Measurements from ENCODE around the gene MYL10. TPM values are rescaled to one million over a fixed set of nuclear protein-coding genes. Genes with fewer than 3 reads are reported as not detected.

Gene MYL10
- total and polyA plus RNA-seq, 10 of the 15 experiments (the other 5 are each of a cell fraction or from before 2014, with no cell fraction given): not detected

- no peaks in the 10 kb centered on the region for H3K4me1 ChIP-seq (ENCODE audit: control insufficient read depth, insufficient read depth, low read length)
- peaks cover 2% of the 10 kb centered on the region; the same call in 1 of the 3 replicates for H3K9me3 ChIP-seq (replicated peaks; ENCODE audit: control insufficient read depth, insufficient read depth, low read length)
- intact Hi-C loops (cut with micrococcal nuclease; ENCODE audit: unreplicated experiment) (no loop called here), in situ Hi-C loops (cut with MboI) (no loop called here)
- H3K4me3 ChIP-seq: no peak overlapping the region
- no TSS peak for BruUV-seq (replicated peaks)
- H4K20me1 ChIP-seq (ENCODE audit: control insufficient read depth, insufficient read depth): no peaks in the 10 kb centered on the region
- CTCF ChIA-PET: no interaction called here
- H3K36me3 ChIP-seq (ENCODE audit: control insufficient read depth in 2 of 2, insufficient read depth in 2 of 2, low read length in 1 of 2): no peaks in the 10 kb centered on the region
- TF ChIP-seq MYB (IDR thresholded peaks at IDR 0.05; ENCODE audit: borderline replicate concordance, low read depth, low read length) (no peak), YY1 (IDR thresholded peaks at IDR 0.05; ENCODE audit: low read depth, low read length) (0 out of 2 replicates have a peak, but pooled peaks have one; percentile 21)
- no peaks in the 10 kb centered on the region for H3K79me2 ChIP-seq (ENCODE audit: control insufficient read depth, insufficient read depth, low read length)
- ATAC-seq (no peak), FAIRE-seq (no peak), DNase-seq (ENCODE audit: low read depth, low spot score) (no peak)
- no peak overlapping the region for H3K27ac ChIP-seq (ENCODE audit: control insufficient read depth, insufficient read depth)
- H3K27me3 ChIP-seq (replicated peaks in 1 of 2; ENCODE audit: control insufficient read depth in 2 of 2, insufficient read depth in 2 of 2, low read length in 1 of 2): no peaks in the 10 kb centered on the region
- POLR2A ChIA-PET: no interaction called here
- H3K9ac ChIP-seq (ENCODE audit: control insufficient read depth, insufficient read depth, low read length): no peak overlapping the region
- RAD21 ChIA-PET (ENCODE audit: unreplicated experiment): no interaction called here
- SMC1A ChIA-PET (ENCODE audit: uncharacterized antibody, unreplicated experiment): no interaction called here
- H2AFZ ChIP-seq (ENCODE audit: control insufficient read depth, low read depth, low read length): no peak overlapping the region
- no peak overlapping the region for H3K4me2 ChIP-seq (ENCODE audit: control insufficient read depth, insufficient read depth)
Observed at GRCh38 chr7:101673315-101673714, 44.2 kb upstream of the MYL10 start.

DNA sequence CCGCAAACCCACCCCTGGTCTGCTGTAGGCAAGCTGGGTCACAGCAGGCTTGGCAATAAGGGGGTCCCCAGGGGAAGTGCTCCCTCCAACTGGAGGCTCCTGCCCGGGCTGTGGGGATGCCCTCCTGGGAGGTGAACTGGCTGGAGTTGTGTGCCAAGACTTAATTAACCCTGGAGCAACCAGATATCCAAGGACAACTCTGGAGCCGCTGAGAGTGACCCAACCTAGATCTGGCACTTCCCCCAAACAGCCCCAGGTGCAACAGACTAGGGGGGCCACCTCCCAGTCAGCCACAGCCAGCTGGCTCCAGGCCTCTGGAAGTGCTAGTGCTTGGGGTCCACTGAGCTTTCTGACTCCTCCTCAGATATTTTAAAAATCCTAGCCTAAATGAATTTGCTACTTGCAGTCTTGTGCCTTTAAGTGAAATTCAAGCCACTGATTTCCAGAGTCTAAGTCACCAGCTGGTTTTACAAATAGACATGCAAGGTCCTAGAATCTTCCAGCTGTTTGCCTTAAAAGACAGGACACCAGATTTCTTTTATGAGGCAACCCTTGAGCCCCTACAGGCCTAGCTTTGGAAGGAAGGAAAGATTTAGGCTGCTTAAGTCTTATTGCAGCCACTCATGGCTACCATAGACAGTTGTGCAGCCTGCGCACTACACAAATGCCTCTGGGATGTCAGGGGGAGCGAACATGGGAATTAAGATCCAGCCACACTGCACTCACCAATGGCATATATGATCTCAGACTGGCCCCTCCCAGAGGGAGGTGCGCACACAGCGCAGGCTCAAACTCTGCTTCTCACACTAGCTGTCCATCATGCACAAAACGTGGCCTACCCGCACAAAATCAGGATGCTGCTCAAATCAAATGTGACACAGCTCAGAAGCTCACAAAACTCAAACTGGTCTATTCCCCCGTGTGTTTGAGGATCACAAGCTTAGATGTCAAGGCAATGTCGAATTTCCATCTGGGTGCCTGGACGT is 42.6 kb upstream of the MYL10 start:
- no TSS peak for BruUV-seq (replicated peaks)
- CTCF ChIA-PET: no interaction called here
- SMC1A ChIA-PET (ENCODE audit: uncharacterized antibody, unreplicated experiment): no interaction called here
- peaks cover 2% of the 10 kb centered on the region; the same call in 1 of the 3 replicates for H3K9me3 ChIP-seq (replicated peaks; ENCODE audit: control insufficient read depth, insufficient read depth, low read length)
- ATAC-seq (no peak), DNase-seq (ENCODE audit: low read depth, low spot score) (no peak), FAIRE-seq (no peak)
- H2AFZ ChIP-seq (ENCODE audit: control insufficient read depth, low read depth, low read length): no peak overlapping the region
- no peak overlapping the region for H3K4me2 ChIP-seq (ENCODE audit: control insufficient read depth, insufficient read depth)
- in situ Hi-C loops (cut with MboI): no loop called here
- no peaks in the 10 kb centered on the region for H3K36me3 ChIP-seq (ENCODE audit: control insufficient read depth in 2 of 2, insufficient read depth in 2 of 2, low read length in 1 of 2)
- POLR2A ChIA-PET: no interaction called here
- RAD21 ChIA-PET (ENCODE audit: unreplicated experiment): no interaction called here
- H3K4me3 ChIP-seq: no peak overlapping the region
- H4K20me1 ChIP-seq (ENCODE audit: control insufficient read depth, insufficient read depth): no peaks in the 10 kb centered on the region
- no peak overlapping the region for H3K9ac ChIP-seq (ENCODE audit: control insufficient read depth, insufficient read depth, low read length)
- 42% methylated on average over 12 of the region's 12 CpGs for WGBS (ENCODE audit: insufficient coverage, insufficient replicate concordance, low lambda C conversion rate, missing lambda C conversion rate)
- H3K79me2 ChIP-seq (ENCODE audit: control insufficient read depth, insufficient read depth, low read length): no peaks in the 10 kb centered on the region
- no peaks in the 10 kb centered on the region for H3K4me1 ChIP-seq (ENCODE audit: control insufficient read depth, insufficient read depth, low read length)
- H3K27ac ChIP-seq (ENCODE audit: control insufficient read depth, insufficient read depth): no peak overlapping the region
- no peak for TF ChIP-seq SREBF2 (IDR thresholded peaks at IDR 0.05; ENCODE audit: low read length)
- no peaks in the 10 kb centered on the region for H3K27me3 ChIP-seq (replicated peaks in 1 of 2; ENCODE audit: control insufficient read depth in 2 of 2, insufficient read depth in 2 of 2, low read length in 1 of 2)
- intact Hi-C loops (cut with micrococcal nuclease; ENCODE audit: unreplicated experiment): no loop called here
